Activated CD4-positive, CD25-positive, alpha-beta regulatory T cell treated with anti-CD3 and anti-CD28 coated beads, Interleukin-2, amount 50 U/mL, for 16 hours (primary cell): ENCODE measurements around the gene EIF4E1B.
"Not testable (repeated sequence)": the region's sequence is repeated elsewhere in the genome, so short reads cannot be mapped to it uniquely, and the experiment has no call there.

ENCODE experiments used
- DNase-seq: peaks from one replicate; pipeline ENCODE4 v3.0.0-alpha.2; 2020; ENCODE audit warnings: low read depth, low spot score

The EIF4E1B gene

GRCh38 chr5:176629853-176630680, at the start of gene EIF4E1B, which contains the start of gene SNCB:
Gene EIF4E1B, plus strand, starts transcription at chr5:176630675. Its CDS starts 12,113 bp downstream, at chr5:176642788.
Gene SNCB, minus strand, starts transcription at chr5:176630534. Its CDS starts 880 bp downstream, at chr5:176629654.
- DNase-seq, result no peak

GRCh38 chr5:176581361-176581760, 49.1 kb upstream of the EIF4E1B start:
- DNase-seq, result no peak

GRCh38 chr5:176583076-176583475, 47.4 kb upstream of the EIF4E1B start:
- no peak for DNase-seq

- no peak for DNase-seq
Measured at GRCh38 chr5:176587398-176587797, 43.1 kb upstream of the EIF4E1B start.

GRCh38 chr5:176588297-176588696, 42.2 kb upstream of the EIF4E1B start:
- no peak for DNase-seq

GRCh38 chr5:176589039-176589769, 41.3 kb upstream of the EIF4E1B start:
- no peak for DNase-seq

- no peak for DNase-seq
Measured at GRCh38 chr5:176590035-176590717, 40.3 kb upstream of the EIF4E1B start.

- not testable (repeated sequence) for DNase-seq
Measured at GRCh38 chr5:176591667-176592066, 38.8 kb upstream of the EIF4E1B start.

- DNase-seq, result no peak
Measured at GRCh38 chr5:176592573-176592972, 37.9 kb upstream of the EIF4E1B start.

GRCh38 chr5:176593273-176593869, 37.1 kb upstream of the EIF4E1B start:
- no peak for DNase-seq

- no peak for DNase-seq
Measured at GRCh38 chr5:176594554-176594953, 35.9 kb upstream of the EIF4E1B start.

- DNase-seq, result no peak
Measured at GRCh38 chr5:176595386-176595943, 35.0 kb upstream of the EIF4E1B start.

- no peak for DNase-seq
Measured at GRCh38 chr5:176596069-176596644, 34.3 kb upstream of the EIF4E1B start.

GRCh38 chr5:176596689-176597416, 33.6 kb upstream of the EIF4E1B start:
- peak; percentile 30 for DNase-seq

GRCh38 chr5:176597417-176598389, 32.8 kb upstream of the EIF4E1B start:
- no peak for DNase-seq

- DNase-seq, result not testable (repeated sequence)
Measured at GRCh38 chr5:176599749-176600430, 30.6 kb upstream of the EIF4E1B start.

GRCh38 chr5:176601901-176602482, 28.5 kb upstream of the EIF4E1B start:
- no peak for DNase-seq

- no peak for DNase-seq
Measured at GRCh38 chr5:176603091-176603490, 27.4 kb upstream of the EIF4E1B start.
